KOPT-K1 (cell line): ENCODE data around the gene CRTC3.
"Not testable (repeated sequence)": the region's sequence is repeated elsewhere in the genome, so short reads cannot be mapped to it uniquely, and the experiment has no call there.

Experiments
- H3K27ac ChIP-seq: fragments of 200-600 bp; sonication (generic); 2 replicates; pipeline ENCODE4 v1.5.1; 2016; ENCODE audit warnings: antibody characterized with exemption, mild to moderate bottlenecking, low read depth, low read length; ENCODE audit not compliant: poor library complexity, severe bottlenecking
- H3K36me3 ChIP-seq: fragments of 200-600 bp; sonication (generic); 2 replicates; pipeline ENCODE4 v1.5.1; 2017; ENCODE audit warnings: antibody characterized with exemption, mild to moderate bottlenecking, low read length, moderate library complexity; ENCODE audit not compliant: insufficient read depth
- H3K9me3 ChIP-seq: fragments of 200-600 bp; sonication (generic); 2 replicates; pipeline ENCODE4 v1.5.1; 2017; ENCODE audit warnings: antibody characterized with exemption, low read length, mild to moderate bottlenecking; ENCODE audit not compliant: insufficient read depth, poor library complexity, severe bottlenecking

Gene CRTC3

GRCh38 chr15:90666135-90666909 lies 136.6 kb downstream of the CRTC3 start:
- peak overlapping the region; percentile 75 for H3K27ac ChIP-seq
- H3K9me3 ChIP-seq: no peaks in the 10 kb centered on the region
- H3K36me3 ChIP-seq: no peaks in the 10 kb centered on the region

- no peaks in the 10 kb centered on the region for H3K36me3 ChIP-seq
- H3K27ac ChIP-seq: no peak overlapping the region
- no peaks in the 10 kb centered on the region for H3K9me3 ChIP-seq
Measured at GRCh38 chr15:90667073-90667754, 137.5 kb downstream of the CRTC3 start.

- not testable (repeated sequence) for H3K27ac ChIP-seq, H3K36me3 ChIP-seq, H3K9me3 ChIP-seq
Measured at GRCh38 chr15:90667755-90668345, 138.1 kb downstream of the CRTC3 start.

- not testable (repeated sequence) for H3K27ac ChIP-seq, H3K9me3 ChIP-seq, H3K36me3 ChIP-seq
Measured at GRCh38 chr15:90670631-90671030, 140.9 kb downstream of the CRTC3 start.

GRCh38 chr15:90671216-90671615 lies 141.5 kb downstream of the CRTC3 start:
- no peaks in the 10 kb centered on the region for H3K36me3 ChIP-seq
- H3K27ac ChIP-seq: no peak overlapping the region
- no peaks in the 10 kb centered on the region for H3K9me3 ChIP-seq

- not testable (repeated sequence) for H3K9me3 ChIP-seq, H3K27ac ChIP-seq, H3K36me3 ChIP-seq
Measured at GRCh38 chr15:90673357-90673756, 143.6 kb downstream of the CRTC3 start.

- no peaks in the 10 kb centered on the region for H3K36me3 ChIP-seq
- H3K9me3 ChIP-seq: no peaks in the 10 kb centered on the region
- H3K27ac ChIP-seq: no peak overlapping the region
Measured at GRCh38 chr15:90674476-90674875, 144.8 kb downstream of the CRTC3 start.

GRCh38 chr15:90675464-90675863 lies 145.7 kb downstream of the CRTC3 start:
- Histone ChIP-seq H3K9me3 (no peaks in the 10 kb centered on the region), H3K27ac (no peak overlapping the region)

GRCh38 chr15:90677807-90678790 lies 148.4 kb downstream of the CRTC3 start:
- Histone ChIP-seq H3K36me3 (no peaks in the 10 kb centered on the region), H3K27ac (no peak overlapping the region)

More at GRCh38 chr15:90675464-90675863, 145.7 kb downstream of the CRTC3 start:
- H3K36me3 ChIP-seq: no peaks in the 10 kb centered on the region

GRCh38 chr15:90679959-90680358 lies 150.2 kb downstream of the CRTC3 start:
- no peaks in the 10 kb centered on the region for H3K9me3 ChIP-seq
- H3K36me3 ChIP-seq: no peaks in the 10 kb centered on the region
- H3K27ac ChIP-seq: no peak overlapping the region

More at GRCh38 chr15:90677807-90678790, 148.4 kb downstream of the CRTC3 start:
- H3K9me3 ChIP-seq: no peaks in the 10 kb centered on the region

- no peaks in the 10 kb centered on the region for H3K36me3 ChIP-seq
- no peaks in the 10 kb centered on the region for H3K9me3 ChIP-seq
- no peak overlapping the region for H3K27ac ChIP-seq
Measured at GRCh38 chr15:90680371-90680935, 150.7 kb downstream of the CRTC3 start.

- H3K27ac ChIP-seq: no peak overlapping the region
Measured at GRCh38 chr15:90681056-90681455, 151.3 kb downstream of the CRTC3 start.

GRCh38 chr15:90681480-90681879 lies 151.8 kb downstream of the CRTC3 start:
- H3K27ac ChIP-seq: no peak overlapping the region
- no peaks in the 10 kb centered on the region for H3K9me3 ChIP-seq
- H3K36me3 ChIP-seq: no peaks in the 10 kb centered on the region

More at GRCh38 chr15:90681056-90681455, 151.3 kb downstream of the CRTC3 start:
- H3K36me3 ChIP-seq: no peaks in the 10 kb centered on the region
- H3K9me3 ChIP-seq: no peaks in the 10 kb centered on the region

- no peaks in the 10 kb centered on the region for H3K36me3 ChIP-seq
- no peaks in the 10 kb centered on the region for H3K9me3 ChIP-seq
- no peak overlapping the region for H3K27ac ChIP-seq
Measured at GRCh38 chr15:90683371-90683770, 153.6 kb downstream of the CRTC3 start.
